Lung (tissue), 12 donors: Measurements from ENCODE around the gene TBP. TPM values are rescaled to one million over a fixed set of nuclear protein-coding genes. Genes with fewer than 3 reads are reported as not detected.

ENCODE experiments used
- ATAC-seq: fragments of 200-7000 bp; cut with Tn5 transposase; one replicate; pipeline ENCODE4 v1.9.1; 2020; ENCODE audit warnings: moderate number of reproducible peaks; ENCODE audit not compliant: insufficient read depth, low FRiP score
- DNase-seq, 3 donors: peaks; one replicate each; pipeline ENCODE4 v3.0.0-alpha.2; 2013 to 2017
- H3K27ac ChIP-seq, 2 donors: one replicate each; pipeline ENCODE4 v1.5.1; 2013; ENCODE audit warnings: mild to moderate bottlenecking in 2 of 2, moderate library complexity in 2 of 2, control low read depth in 1 of 2, inconsistent platforms in 1 of 2, low read depth in 1 of 2, low read length in 1 of 2
- H3K27me3 ChIP-seq, 3 donors: one replicate each; pipeline ENCODE4 v1.5.1; 2013; ENCODE audit warnings: low read length in 2 of 3; ENCODE audit not compliant: control insufficient read depth in 3 of 3, insufficient read depth in 3 of 3
- H3K36me3 ChIP-seq, 4 donors: one replicate each; pipeline ENCODE4 v1.5.1; 2013; ENCODE audit warnings: low read length in 4 of 4, mild to moderate bottlenecking in 1 of 4, moderate library complexity in 1 of 4; ENCODE audit not compliant: control insufficient read depth in 4 of 4, insufficient read depth in 4 of 4
- H3K4me1 ChIP-seq, 5 donors: one replicate each; pipeline ENCODE4 v1.5.1; 2013; ENCODE audit warnings: low read length in 5 of 5, mild to moderate bottlenecking in 2 of 5, moderate library complexity in 1 of 5; ENCODE audit not compliant: control insufficient read depth in 5 of 5, insufficient read depth in 5 of 5
- H3K4me3 ChIP-seq: one replicate; pipeline ENCODE4 v1.5.1; 2013; ENCODE audit warnings: mild to moderate bottlenecking, control low read depth, moderate library complexity
- H3K9ac ChIP-seq, 2 donors: one replicate each; pipeline ENCODE4 v1.5.1; 2013; ENCODE audit warnings: low read length in 2 of 2, control low read depth in 1 of 2; ENCODE audit not compliant: insufficient read depth in 1 of 2
- H3K9me3 ChIP-seq, 4 donors: one replicate each; pipeline ENCODE4 v1.5.1; 2013; ENCODE audit warnings: low read length in 3 of 4, mild to moderate bottlenecking in 1 of 4, moderate library complexity in 1 of 4; ENCODE audit not compliant: control insufficient read depth in 4 of 4, insufficient read depth in 3 of 4
- CTCF ChIP-seq: IDR thresholded peaks from 2 replicates; pipeline ENCODE4 v1.5.1; 2012; ENCODE audit warnings: mild to moderate bottlenecking; ENCODE audit errors: control extremely low read depth, extremely low read depth
- WGBS, 2 donors: extraction: QIAGEN DNeasy Blood & Tissue Kit; methylation state at CpG; one replicate each; pipeline ENCODE4 v1.1.7; 2013; 5-methylcytosine and 5-hydroxymethylcytosine counted together
- polyA plus RNA-seq, 2 donors: library from polyadenylated mRNA; stranded (reverse); fragments of 200-250 nt; gene quantifications; one replicate each; pipeline ENCODE4 v1.2.1, GENCODE V29; 2013
- total RNA-seq, 2 donors: library from RNA; depleted of rRNA in 1 of 2; stranded (reverse); fragments of >200 nt in 1 of 2; gene quantifications; one replicate each; pipeline ENCODE4 v1.2.1, GENCODE V29; 2014 to 2021
- donor health status: control.
- donor health status: control.
- donor health status: Bipolar disorder and iron deficiency.
- donor health status: healthy.
- donor health status: DM: yes; HTN: yes; CAD: no.

Gene TBP
- total and polyA plus RNA-seq, 4 donors = 9.2 to 13.7 (median 11.3) TPM

GRCh38 chr6:170516783-170517616, 37.2 kb upstream of the TBP start:
- Histone ChIP-seq H3K9ac (no peak overlapping the region), H3K36me3 (no peaks in the 10 kb centered on the region), H3K27ac (no peak overlapping the region), H3K9me3 (no peaks in the 10 kb centered on the region), H3K4me1 (no peaks in the 10 kb centered on the region), H3K4me3 (no peak overlapping the region), H3K27me3 (peaks cover 0 to 7% (median 4%) of the 10 kb centered on the region in 3 donors)
- DNase-seq (peak in 2 of 3 donors; percentile 35 to 57), ATAC-seq (peak; percentile 83)
- WGBS, 2 donors = 0 to 1% methylated on average over 4 of the region's 4 CpGs
- TF ChIP-seq CTCF = peak; percentile 68

GRCh38 chr6:170522565-170523183, 31.5 kb upstream of the TBP start:
- no peak for ATAC-seq
- peaks cover 0 to 3% (median 0%) of the 10 kb centered on the region in 3 donors for H3K27me3 ChIP-seq
- 78 to 82% methylated on average over 10 of the region's 10 CpGs for WGBS, 2 donors
- no peaks in the 10 kb centered on the region for H3K9me3 ChIP-seq
- no peak overlapping the region for H3K4me3 ChIP-seq
- DNase-seq = peak in 2 of 3 donors; percentile 11 to 32
- H3K4me1 ChIP-seq = peaks cover 0 to 14% (median 5%) of the 10 kb centered on the region in 5 donors
- peak overlapping the region in 1 of 2 donors; percentile 44 for H3K27ac ChIP-seq
- no peaks in the 10 kb centered on the region for H3K36me3 ChIP-seq
- no peak overlapping the region for H3K9ac ChIP-seq
- no peak for TF ChIP-seq CTCF

- Histone ChIP-seq H3K36me3 (no peaks in the 10 kb centered on the region), H3K9ac (no peak overlapping the region), H3K27me3 (peaks cover 0 to 3% (median 0%) of the 10 kb centered on the region in 3 donors), H3K4me3 (no peak overlapping the region), H3K27ac (peak overlapping the region; percentile 44 to 71), H3K4me1 (peaks cover 0 to 14% (median 5%) of the 10 kb centered on the region in 5 donors), H3K9me3 (no peaks in the 10 kb centered on the region)
- DNase-seq (peak in 1 of 3 donors; percentile 33), ATAC-seq (no peak)
- no peak for TF ChIP-seq CTCF
- 36 to 42% methylated on average over 9 of the region's 9 CpGs for WGBS, 2 donors
Measured at GRCh38 chr6:170523256-170524171, 30.7 kb upstream of the TBP start.
